HepG2 (cell line): Measurements from ENCODE around the gene TMTC2. TPM values are rescaled to one million over a fixed set of nuclear protein-coding genes. Genes with fewer than 3 reads are reported as not detected.

Experiments
- ATAC-seq: fragments of 200-7000 bp; cut with Tn5 transposase; 3 replicates; pipeline ENCODE4 v1.9.1; 2020; ENCODE audit warnings: mild to moderate bottlenecking, moderate library complexity
- BruUV-seq: library from RNA; stranded (reverse); fragments of 400-500 nt; replicated peaks from 2 replicates; lab custom pipeline; 2021; lab: Mats Ljungman, UMichigan
- CTCF ChIA-PET: fragments of 300-600 bp; formaldehyde crosslinking; extraction: SDS; loops from one replicate; lab custom pipeline; 2021; ENCODE audit warnings: low total read pairs, inconsistent platforms, low intra/inter-chr PET ratio; lab: Yijun Ruan, JAX
- POLR2A ChIA-PET: fragments of 350-600 bp; sonication (Branson Sonifier 250); formaldehyde crosslinking; loops from one replicate; lab custom pipeline; 2020; ENCODE audit warnings: antibody characterized with exemption, inconsistent platforms; lab: Yijun Ruan, JAX
- DNase-seq: peaks from one replicate; pipeline ENCODE4 v3.0.0-alpha.2; 2015; ENCODE audit warnings: low spot score
- FAIRE-seq: peaks from 3 replicates; lab custom pipeline; 2011; peaks lifted over from hg19 to GRCh38; lab: Jason Lieb, UNC
- H2AFZ ChIP-seq: one replicate; pipeline ENCODE4 v1.6.1; 2011; ENCODE audit warnings: low read length, inconsistent platforms
- H3K27ac ChIP-seq: fragments of 300-600 bp; 3 replicates; pipeline ENCODE4 v1.8.0; 2011; ENCODE audit warnings: mixed run types, mild to moderate bottlenecking, mixed read lengths, low read length, inconsistent platforms; ENCODE audit not compliant: insufficient read depth; ENCODE audit errors: extremely low read length
- H3K27me3 ChIP-seq, 2 experiments: fragments of 200-600 bp in 1 of 2; 2 replicates in 1 of 2; 3 replicates in 1 of 2; pipeline versions ENCODE4 v1.6.0 to v1.8.0; 2011; ENCODE audit warnings: low read length in 2 of 2, mild to moderate bottlenecking in 2 of 2, moderate library complexity in 2 of 2, inconsistent platforms in 1 of 2; ENCODE audit not compliant: insufficient read depth in 2 of 2, control insufficient read depth in 1 of 2
- H3K36me3 ChIP-seq, 2 experiments: fragments of 200-600 bp in 1 of 2; replicated peaks in 1 of 2; 2 replicates in 1 of 2; 3 replicates in 1 of 2; pipeline versions ENCODE4 v1.5.1 to v1.8.0; 2011; ENCODE audit warnings: low read length in 2 of 2, inconsistent platforms in 1 of 2; ENCODE audit not compliant: insufficient read depth in 2 of 2, control insufficient read depth in 1 of 2
- H3K4me1 ChIP-seq: 2 replicates; pipeline ENCODE4 v1.5.1; 2012; ENCODE audit warnings: low read length, inconsistent platforms; ENCODE audit not compliant: insufficient read depth
- H3K4me2 ChIP-seq: 2 replicates; pipeline ENCODE4 v1.6.0; 2011; ENCODE audit warnings: low read depth, low read length, inconsistent platforms
- H3K4me3 ChIP-seq, 3 experiments: fragments of 200-600 bp in 1 of 3; sonication (generic), shearing (Covaris generic) in 1 of 3; replicated peaks in 1 of 3; 2 replicates each; pipeline ENCODE4 v1.5.1; 2011 to 2016; ENCODE audit warnings: low read length in 3 of 3, inconsistent platforms in 2 of 3, low read depth in 2 of 3, mild to moderate bottlenecking in 2 of 3, control low read depth in 1 of 3, mixed read lengths in 1 of 3; ENCODE audit not compliant: insufficient read depth in 1 of 3
- H3K79me2 ChIP-seq: one replicate; pipeline ENCODE4 v1.6.1; 2011; ENCODE audit warnings: low read length, inconsistent platforms; ENCODE audit not compliant: insufficient read depth
- H3K9ac ChIP-seq: 2 replicates; pipeline ENCODE4 v1.6.0; 2011; ENCODE audit warnings: mild to moderate bottlenecking, low read depth, low read length, inconsistent platforms; ENCODE audit not compliant: insufficient read depth
- H3K9me3 ChIP-seq: 2 replicates; pipeline ENCODE4 v1.5.1; 2012; ENCODE audit warnings: mild to moderate bottlenecking, low read length
- H4K20me1 ChIP-seq: 2 replicates; pipeline ENCODE4 v1.6.0; 2011; ENCODE audit warnings: inconsistent platforms, mild to moderate bottlenecking, low read length, moderate library complexity; ENCODE audit not compliant: insufficient read depth
- CREM ChIP-seq, 2 experiments: sonication (generic) in 1 of 2; formaldehyde crosslinking in 1 of 2; IDR thresholded peaks; 2 replicates each; pipeline versions ENCODE4 v1.4.0 to v1.6.1; 2016 to 2020; ENCODE audit warnings: antibody characterized with exemption in 1 of 2, mild to moderate bottlenecking in 1 of 2, missing genetic modification reagents in 1 of 2
- NONO ChIP-seq, 2 experiments: fragments of 450-650 bp in 1 of 2; sonication (generic) in 1 of 2; formaldehyde crosslinking in 1 of 2; IDR thresholded peaks in 1 of 2; conservative IDR thresholded peaks in 1 of 2; 2 replicates each; pipeline versions ENCODE4 v1.6.1 to v1.8.0; 2017 to 2022; ENCODE audit warnings: mild to moderate bottlenecking in 1 of 2, missing genetic modification reagents in 1 of 2, moderate library complexity in 1 of 2
- TBX3 ChIP-seq: fragments of 450-650 bp; IDR thresholded peaks from 2 replicates; pipeline ENCODE4 v1.6.1; 2017; ENCODE audit warnings: antibody characterized with exemption, mild to moderate bottlenecking, inconsistent platforms, borderline replicate concordance
- TMF1 ChIP-seq: sonication (generic); formaldehyde crosslinking; IDR thresholded peaks from 2 replicates; pipeline ENCODE4 v1.8.1; 2022; ENCODE audit warnings: low read depth, missing genetic modification reagents
- ZNF10 ChIP-seq: sonication (generic); formaldehyde crosslinking; IDR thresholded peaks from 2 replicates; pipeline ENCODE4 v1.4.0; 2020; ENCODE audit warnings: mild to moderate bottlenecking, low read depth, missing genetic modification reagents, borderline replicate concordance
- WGBS: methylation state at CpG from one replicate; pipeline ENCODE4 v1.1.6; 2017; ENCODE audit warnings: low lambda C conversion rate; 5-methylcytosine and 5-hydroxymethylcytosine counted together
- in situ Hi-C: cut with HindIII; loops from 2 replicates; pipeline ENCODE4 v1.10.0; 2017; ENCODE audit warnings: low pct_unique_long_range_greater_than_20kb; ENCODE audit not compliant: extremely low pct_ligation_motif_present
- intact Hi-C: fragments of 100-400 bp; cut with micrococcal nuclease; formaldehyde crosslinking; loops from one replicate; pipeline ENCODE4 v1.10.0; 2022; ENCODE audit not compliant: unreplicated experiment
- polyA plus RNA-seq, 8 experiments: library from polyadenylated mRNA; depleted of rRNA in 3 of 8; stranded (reverse) in 7 of 8; unstranded in 1 of 8; fragments of >200 nt; fragmentation: Illumina TruSeq in 4 of 8; extraction: Trizol in 4 of 8; gene quantifications; 2 replicates each; pipeline versions ENCODE4 v1.2.1 to v1.2.3, GENCODE V29; 2011 to 2016; ENCODE audit warnings: low read depth in 4 of 8, missing spikeins in 1 of 8, mixed read lengths in 1 of 8; ENCODE audit not compliant: insufficient read depth in 1 of 8
- total RNA-seq, 5 experiments: library from RNA; depleted of rRNA; stranded (reverse); fragments of >200 nt; fragmentation: Illumina TruSeq; extraction: Trizol; gene quantifications; 2 replicates each; pipeline ENCODE4 v1.2.3, GENCODE V29; 2016; ENCODE audit warnings: low read depth in 1 of 5
- TF ChIP-seq, protein P1 (sequence below): sonication (generic); formaldehyde crosslinking; IDR thresholded peaks from 2 replicates; pipeline ENCODE4 v1.5.1; 2020; ENCODE audit warnings: missing genetic modification reagents, mild to moderate bottlenecking, borderline replicate concordance

The TMTC2 gene
- total and polyA plus RNA-seq, 2 of the 13 experiments (the other 11 are each of a cell fraction or from before 2014, with no cell fraction given), result 0.55 to 0.63 TPM

DNA sequence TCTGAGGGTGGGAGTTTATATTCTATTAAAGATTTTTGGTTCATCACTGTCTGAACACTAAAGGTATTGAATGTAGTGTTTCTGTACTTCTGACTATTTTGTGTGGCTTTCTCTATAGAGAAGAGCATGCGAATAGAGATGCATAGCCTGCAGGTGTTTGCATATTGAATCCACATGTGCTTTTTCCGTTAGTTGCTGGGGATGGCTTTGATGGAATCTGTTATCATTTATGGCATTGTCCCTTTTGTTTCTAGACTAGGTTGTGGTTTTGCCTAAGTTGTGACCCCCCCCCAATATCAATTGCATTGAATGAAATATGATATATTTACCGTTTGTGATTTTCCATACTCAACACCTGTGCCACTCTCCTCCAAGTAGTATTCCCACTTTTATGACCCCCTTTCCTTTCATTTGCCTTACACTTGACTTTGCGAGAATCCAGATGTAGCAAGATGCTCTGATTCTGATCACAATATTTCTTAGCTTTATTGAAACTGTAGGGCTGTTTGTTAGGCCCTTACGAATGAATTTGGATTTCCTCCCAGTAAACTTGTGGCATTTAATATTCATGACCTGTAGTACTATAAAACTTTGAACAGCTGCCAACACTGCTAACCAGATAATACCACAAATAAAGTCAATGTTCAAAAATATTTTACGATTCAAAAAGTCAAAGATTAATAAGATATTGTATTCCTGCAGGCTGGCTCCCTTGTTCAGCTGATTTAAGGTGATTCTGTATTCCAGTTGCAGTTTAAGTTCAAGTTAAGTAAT is 176.4 kb downstream of the TMTC2 start:
- Histone ChIP-seq H3K4me3 (no peak overlapping the region), H3K9me3 (no peaks in the 10 kb centered on the region), H3K4me2 (no peak overlapping the region), H3K27me3 (no peaks in the 10 kb centered on the region), H4K20me1 (no peaks in the 10 kb centered on the region), H3K9ac (no peak overlapping the region), H3K4me1 (no peaks in the 10 kb centered on the region), H3K36me3 (no peaks in the 10 kb centered on the region), H3K79me2 (no peaks in the 10 kb centered on the region), H3K27ac (no peak overlapping the region), H2AFZ (no peak overlapping the region)
- no peak for DNase-seq
- WGBS, result 16% methylated on average over 6 of the region's 6 CpGs
- CTCF ChIA-PET, result no interaction called here
- no TSS peak for BruUV-seq
- intact Hi-C loops (no loop called here), in situ Hi-C loops (no loop called here)
- FAIRE-seq, result no peak
- no peak for ATAC-seq
- POLR2A ChIA-PET, result no interaction called here
- TF ChIP-seq TMF1 (CRISPR knock-in tag) (no peak), ZNF10 (CRISPR knock-in tag) (no peak), CREM (IDR thresholded peaks at IDR 0.05) (no peak), CREM (CRISPR knock-in tag; IDR thresholded peaks at IDR 0.05) (no peak), NONO (IDR thresholded peaks at IDR 0.05) (no peak), NONO (CRISPR knock-in tag; conservative IDR thresholded peaks at IDR 0.05) (no peak), TBX3 (no peak)
- TF ChIP-seq, protein P1, sequence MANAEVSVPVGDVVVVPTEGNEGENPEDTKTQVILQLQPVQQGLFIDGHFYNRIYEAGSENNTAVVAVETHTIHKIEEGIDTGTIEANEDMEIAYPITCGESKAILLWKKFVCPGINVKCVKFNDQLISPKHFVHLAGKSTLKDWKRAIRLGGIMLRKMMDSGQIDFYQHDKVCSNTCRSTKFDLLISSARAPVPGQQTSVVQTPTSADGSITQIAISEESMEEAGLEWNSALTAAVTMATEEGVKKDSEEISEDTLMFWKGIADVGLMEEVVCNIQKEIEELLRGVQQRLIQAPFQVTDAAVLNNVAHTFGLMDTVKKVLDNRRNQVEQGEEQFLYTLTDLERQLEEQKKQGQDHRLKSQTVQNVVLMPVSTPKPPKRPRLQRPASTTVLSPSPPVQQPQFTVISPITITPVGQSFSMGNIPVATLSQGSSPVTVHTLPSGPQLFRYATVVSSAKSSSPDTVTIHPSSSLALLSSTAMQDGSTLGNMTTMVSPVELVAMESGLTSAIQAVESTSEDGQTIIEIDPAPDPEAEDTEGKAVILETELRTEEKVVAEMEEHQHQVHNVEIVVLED (CRISPR knock-in tag), result no peak
